GM06990 (cell line): ENCODE measurements around the gene NFYA.
A peak's percentile ranks its signal among the peaks of the same experiment; 100 is the strongest.

Experiments used
- DNase-seq: peaks from one replicate; pipeline ENCODE4 v3.0.0-alpha.2; 2011; ENCODE audit not compliant: insufficient read length; ENCODE audit errors: extremely low read depth
- H3K27me3 ChIP-seq: replicated peaks from 2 replicates; pipeline ENCODE4 v1.6.0; 2011; ENCODE audit warnings: low read length; ENCODE audit not compliant: control insufficient read depth, insufficient read depth
- H3K36me3 ChIP-seq: 2 replicates; pipeline ENCODE4 v1.5.1; 2011; ENCODE audit warnings: low read length; ENCODE audit not compliant: control insufficient read depth, insufficient read depth
- H3K4me3 ChIP-seq: replicated peaks from 2 replicates; pipeline ENCODE4 v1.5.1; 2011; ENCODE audit warnings: low read depth, mild to moderate bottlenecking, control low read depth, low read length
- TF ChIP-seq, protein P1 (sequence below): IDR thresholded peaks from 2 replicates; pipeline ENCODE4 v1.5.1; 2011; ENCODE audit warnings: low read length, control low read depth, mild to moderate bottlenecking, inconsistent platforms; ENCODE audit not compliant: insufficient read depth, poor library complexity, severe bottlenecking

Gene NFYA

DNA sequence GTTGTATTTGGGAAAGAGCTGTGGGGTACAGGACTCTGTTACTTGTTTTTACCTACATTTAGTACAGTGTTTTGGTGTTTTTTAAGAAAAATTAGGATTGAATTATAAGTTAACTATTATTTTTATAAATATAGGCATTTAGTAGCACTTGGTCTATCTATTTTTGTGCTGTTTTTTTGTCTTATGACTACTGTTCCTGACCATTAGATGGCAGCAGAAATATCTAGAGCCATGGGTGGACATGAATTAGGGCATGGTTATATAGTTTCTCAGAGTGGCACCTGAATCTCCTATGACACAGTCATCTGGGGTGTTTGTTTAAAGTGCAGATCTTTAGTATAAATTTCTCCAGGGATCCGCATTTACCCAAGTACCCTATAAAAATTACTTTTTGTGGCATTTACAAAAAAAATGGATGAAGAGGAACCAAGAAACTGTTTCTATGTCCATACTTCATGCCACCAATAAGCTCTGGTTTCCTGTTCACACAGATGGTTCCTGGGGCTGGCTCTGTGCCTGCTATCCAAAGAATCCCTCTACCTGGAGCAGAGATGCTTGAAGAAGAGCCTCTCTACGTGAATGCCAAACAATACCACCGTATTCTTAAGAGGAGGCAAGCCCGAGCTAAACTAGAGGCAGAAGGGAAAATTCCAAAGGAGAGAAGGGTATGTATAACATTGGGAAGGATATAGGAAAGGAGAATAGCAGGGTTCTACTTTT lies 19.8 kb downstream of the NFYA start:
- no peak for DNase-seq
- TF ChIP-seq, protein P1, sequence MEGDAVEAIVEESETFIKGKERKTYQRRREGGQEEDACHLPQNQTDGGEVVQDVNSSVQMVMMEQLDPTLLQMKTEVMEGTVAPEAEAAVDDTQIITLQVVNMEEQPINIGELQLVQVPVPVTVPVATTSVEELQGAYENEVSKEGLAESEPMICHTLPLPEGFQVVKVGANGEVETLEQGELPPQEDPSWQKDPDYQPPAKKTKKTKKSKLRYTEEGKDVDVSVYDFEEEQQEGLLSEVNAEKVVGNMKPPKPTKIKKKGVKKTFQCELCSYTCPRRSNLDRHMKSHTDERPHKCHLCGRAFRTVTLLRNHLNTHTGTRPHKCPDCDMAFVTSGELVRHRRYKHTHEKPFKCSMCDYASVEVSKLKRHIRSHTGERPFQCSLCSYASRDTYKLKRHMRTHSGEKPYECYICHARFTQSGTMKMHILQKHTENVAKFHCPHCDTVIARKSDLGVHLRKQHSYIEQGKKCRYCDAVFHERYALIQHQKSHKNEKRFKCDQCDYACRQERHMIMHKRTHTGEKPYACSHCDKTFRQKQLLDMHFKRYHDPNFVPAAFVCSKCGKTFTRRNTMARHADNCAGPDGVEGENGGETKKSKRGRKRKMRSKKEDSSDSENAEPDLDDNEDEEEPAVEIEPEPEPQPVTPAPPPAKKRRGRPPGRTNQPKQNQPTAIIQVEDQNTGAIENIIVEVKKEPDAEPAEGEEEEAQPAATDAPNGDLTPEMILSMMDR = peak; percentile 46
- peaks cover 19% of the 10 kb centered on the region for H3K36me3 ChIP-seq
- no peak overlapping the region for H3K4me3 ChIP-seq
- H3K27me3 ChIP-seq = no peaks in the 10 kb centered on the region

DNA sequence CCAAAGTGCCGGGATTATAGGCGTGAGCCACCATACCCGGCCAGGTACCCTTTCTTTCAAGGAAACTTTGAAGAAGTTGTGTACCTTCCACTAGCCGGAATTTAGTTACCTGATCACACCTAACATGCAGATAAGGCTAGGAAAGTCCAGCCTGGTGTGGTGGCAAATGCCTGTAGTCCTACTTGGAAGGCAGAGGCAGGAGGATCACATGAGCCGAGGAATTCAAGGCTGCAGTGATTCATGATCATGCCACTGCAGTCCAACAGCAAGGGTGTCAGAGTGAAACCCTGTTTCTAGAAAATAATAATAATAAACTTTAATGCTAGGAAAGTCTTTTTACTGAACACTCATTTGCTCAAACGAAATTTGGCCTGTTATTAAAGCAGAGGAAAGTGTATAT lies 21.0 kb downstream of the NFYA start:
- H3K27me3 ChIP-seq = no peaks in the 10 kb centered on the region
- no peak for DNase-seq
- H3K36me3 ChIP-seq = peaks cover 21% of the 10 kb centered on the region
- no peak overlapping the region for H3K4me3 ChIP-seq
- TF ChIP-seq, protein P1 = no peak

DNA sequence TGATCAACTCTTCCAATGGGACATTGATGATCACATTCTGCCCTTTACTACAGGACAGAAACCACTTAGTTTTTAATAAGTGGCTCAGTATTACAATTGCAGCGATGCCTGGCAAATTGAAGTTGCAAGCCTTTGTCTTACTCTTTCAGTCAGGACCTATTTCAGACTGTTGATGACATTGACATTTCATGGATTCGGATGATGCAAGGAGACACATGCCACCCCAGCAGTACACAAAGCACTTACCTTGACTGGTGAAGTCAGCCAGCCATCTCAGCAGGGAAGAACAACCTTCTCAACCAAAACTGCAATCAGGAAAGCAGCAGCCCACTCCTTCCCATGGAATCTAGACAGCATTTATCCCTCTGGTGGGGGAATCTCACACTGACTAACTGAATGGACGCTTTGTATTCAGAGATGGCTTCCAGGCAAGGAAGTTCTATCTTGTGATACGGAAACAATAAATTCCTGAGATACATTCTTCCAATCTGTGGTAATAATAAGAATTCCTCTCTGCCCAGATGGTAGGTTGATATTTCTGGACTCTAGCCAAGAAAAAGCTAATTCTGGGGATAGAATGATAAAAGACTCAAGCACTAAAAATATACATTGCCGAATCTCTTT lies 24.8 kb downstream of the NFYA start:
- Histone ChIP-seq H3K27me3 (no peaks in the 10 kb centered on the region), H3K4me3 (no peak overlapping the region), H3K36me3 (peaks cover 14% of the 10 kb centered on the region)
- DNase-seq = no peak
- TF ChIP-seq, protein P1 = no peak

DNA sequence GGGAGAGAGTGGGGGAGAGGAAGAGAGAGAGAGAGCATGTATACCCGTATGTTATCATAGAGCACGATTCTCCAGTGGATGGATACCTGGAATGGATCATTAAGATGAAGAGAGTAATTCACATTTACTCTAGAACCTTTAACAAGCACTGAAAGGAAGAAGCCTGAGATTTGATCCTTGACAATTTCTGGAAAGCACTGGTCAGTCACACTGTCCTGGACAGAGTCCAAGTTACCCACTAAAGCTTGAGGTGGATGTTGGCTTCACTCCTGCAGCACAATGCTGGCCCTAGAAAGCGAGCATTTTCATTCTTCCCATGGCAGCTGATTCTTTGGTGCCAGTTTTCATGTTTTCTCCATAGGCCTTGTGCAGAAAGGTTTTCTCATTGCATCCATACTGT lies 25.6 kb downstream of the NFYA start:
- no peaks in the 10 kb centered on the region for H3K27me3 ChIP-seq
- TF ChIP-seq, protein P1 = no peak
- H3K36me3 ChIP-seq = peaks cover 13% of the 10 kb centered on the region
- H3K4me3 ChIP-seq = no peak overlapping the region
- no peak for DNase-seq

DNA sequence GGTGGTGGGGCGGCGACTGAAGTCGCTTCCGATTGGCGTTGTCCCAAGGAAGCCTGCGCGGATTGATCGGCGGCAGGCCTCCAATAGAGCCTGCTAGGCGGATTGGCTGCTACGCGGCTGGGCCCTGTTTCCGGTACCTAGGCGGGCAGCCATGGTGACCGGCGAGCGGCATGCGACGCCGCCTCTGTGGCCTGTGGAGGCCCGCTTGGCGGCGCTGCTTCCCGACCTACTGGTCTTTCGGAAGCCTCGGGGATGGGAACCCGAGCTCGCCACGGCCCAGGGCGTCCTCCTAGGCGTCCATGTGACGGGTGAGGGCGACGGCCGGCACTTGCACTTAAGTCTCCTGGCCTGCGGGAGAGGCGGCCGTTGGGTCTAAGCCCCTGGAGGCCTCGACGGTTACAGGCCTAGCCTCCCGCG lies 28.1 kb downstream of the NFYA start:
- DNase-seq = no peak
- H3K27me3 ChIP-seq = no peaks in the 10 kb centered on the region
- no peak overlapping the region for H3K4me3 ChIP-seq
- TF ChIP-seq, protein P1 = no peak
- peaks cover 6% of the 10 kb centered on the region for H3K36me3 ChIP-seq

DNA sequence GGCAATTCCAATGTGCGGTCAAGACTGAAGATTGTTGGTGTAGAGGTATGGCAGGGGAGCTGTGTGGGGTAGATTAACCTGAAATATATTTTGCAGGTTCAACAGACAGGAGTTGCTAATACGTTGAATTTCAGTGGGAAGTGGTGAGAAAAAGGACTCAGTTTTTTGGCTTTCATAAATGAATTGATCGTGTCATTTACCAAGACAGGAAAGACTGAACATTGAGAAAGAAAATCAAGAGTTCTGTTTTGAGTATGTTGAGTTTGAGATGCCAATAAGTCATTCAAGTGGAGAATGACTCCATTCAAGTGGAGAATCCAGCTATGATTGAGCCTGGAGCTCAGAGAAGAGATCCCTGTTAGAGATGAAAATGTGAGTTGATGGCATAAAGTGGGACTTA lies 31.1 kb downstream of the NFYA start:
- no peaks in the 10 kb centered on the region for H3K27me3 ChIP-seq
- no peak overlapping the region for H3K4me3 ChIP-seq
- no peak for DNase-seq
- TF ChIP-seq, protein P1 = no peak
- no peaks in the 10 kb centered on the region; the same call in 1 of the 2 replicates for H3K36me3 ChIP-seq
